Stimulated activated naive CD8-positive, alpha-beta T cell treated with anti-CD3 and anti-CD28 coated beads, Interleukin-15, Interleukin-2, amounts not matched to agents 100 U/mL and 50 U/mL, for 24 hours (primary cell): Measurements from ENCODE around the gene IQGAP2.
"Not testable (repeated sequence)": the region's sequence is repeated elsewhere in the genome, so short reads cannot be mapped to it uniquely, and the experiment has no call there.

Experiments
- ATAC-seq: fragments of 150-1000 bp; cut with Tn5 transposase; one replicate; pipeline ENCODE4 v1.10.0; 2021
- DNase-seq: peaks from one replicate; pipeline ENCODE4 v3.0.0; 2021

The IQGAP2 gene

DNA sequence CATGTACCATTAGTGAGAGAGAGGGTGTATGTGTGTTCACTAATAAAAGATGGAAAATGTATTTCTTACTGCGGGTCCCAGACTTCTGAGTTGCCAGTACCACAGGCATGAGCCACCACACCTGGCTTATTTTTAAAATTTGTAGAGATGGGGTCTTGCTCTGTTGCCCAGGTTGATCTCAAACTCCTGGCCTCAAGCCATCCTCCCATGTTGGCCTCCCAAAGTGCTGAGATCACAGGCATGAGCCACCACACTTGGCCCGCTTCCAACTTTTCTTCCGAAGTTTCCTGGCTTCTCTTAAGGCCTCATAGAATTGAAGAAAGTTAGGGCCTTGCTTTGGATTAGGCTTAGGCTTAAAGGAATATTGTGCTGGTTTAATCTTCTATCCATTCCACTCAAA, 260.5 kb downstream of the IQGAP2 start:
- DNase-seq = no peak
- ATAC-seq = no peak

DNA sequence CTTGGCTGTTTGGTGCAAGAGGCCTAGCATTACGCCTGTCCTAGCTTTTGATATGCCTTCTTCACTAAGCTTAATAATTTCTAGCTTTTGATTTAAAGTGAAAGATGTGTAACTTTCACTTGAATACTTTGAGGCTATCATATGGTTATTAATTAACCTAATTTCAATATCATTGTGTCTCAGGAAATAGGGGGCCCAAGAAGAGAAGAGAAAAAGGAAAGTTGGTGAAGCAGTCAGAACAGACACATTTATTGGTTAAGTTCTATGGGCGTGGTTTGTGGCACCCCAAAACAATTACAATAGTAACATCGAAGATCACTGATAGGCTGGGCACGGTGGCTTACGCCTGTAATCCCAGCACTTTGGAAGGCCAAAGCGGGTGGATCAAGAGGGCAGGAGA, 261.0 kb downstream of the IQGAP2 start:
- DNase-seq (no peak), ATAC-seq (no peak)

DNA sequence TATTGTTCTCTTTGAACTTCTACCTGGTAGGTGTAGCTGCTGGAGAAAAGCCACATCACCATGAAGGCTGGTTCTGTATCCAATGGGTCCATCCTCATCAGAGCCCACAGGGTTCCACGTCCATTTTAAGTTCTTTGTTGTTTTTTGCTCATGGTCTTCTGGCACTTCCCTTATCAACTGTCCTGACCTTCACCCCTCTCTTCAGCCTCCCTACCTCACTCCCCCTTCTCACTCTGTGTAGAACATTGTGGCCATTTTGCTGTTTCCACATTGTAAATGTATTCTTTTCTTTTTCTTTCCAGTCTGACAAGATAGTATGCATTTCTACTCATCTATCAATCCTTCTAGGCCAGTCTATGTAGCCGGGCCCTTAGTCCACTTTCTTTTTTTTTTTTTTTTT, 264.4 kb downstream of the IQGAP2 start:
- no peak for ATAC-seq
- no peak for DNase-seq

DNA sequence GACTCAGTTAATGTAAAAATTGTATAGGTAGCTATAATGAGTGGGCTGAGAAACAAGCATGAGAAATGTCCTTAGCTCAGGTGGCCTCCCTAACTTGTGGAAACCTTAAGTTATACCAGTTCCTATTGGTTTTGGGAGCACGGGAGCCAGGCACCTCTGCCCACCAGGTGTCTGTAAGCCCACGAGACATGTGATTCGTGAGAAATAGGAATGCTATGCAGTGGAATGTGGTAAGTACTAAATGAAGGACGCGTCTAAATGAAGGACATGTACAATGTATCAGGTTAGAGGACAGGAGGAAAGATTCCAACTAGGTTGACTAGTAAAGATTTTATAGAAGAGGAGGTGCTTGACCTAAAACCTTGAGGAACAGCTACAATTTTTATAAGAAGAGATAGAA, 266.2 kb downstream of the IQGAP2 start:
- ATAC-seq (no peak), DNase-seq (no peak)

DNA sequence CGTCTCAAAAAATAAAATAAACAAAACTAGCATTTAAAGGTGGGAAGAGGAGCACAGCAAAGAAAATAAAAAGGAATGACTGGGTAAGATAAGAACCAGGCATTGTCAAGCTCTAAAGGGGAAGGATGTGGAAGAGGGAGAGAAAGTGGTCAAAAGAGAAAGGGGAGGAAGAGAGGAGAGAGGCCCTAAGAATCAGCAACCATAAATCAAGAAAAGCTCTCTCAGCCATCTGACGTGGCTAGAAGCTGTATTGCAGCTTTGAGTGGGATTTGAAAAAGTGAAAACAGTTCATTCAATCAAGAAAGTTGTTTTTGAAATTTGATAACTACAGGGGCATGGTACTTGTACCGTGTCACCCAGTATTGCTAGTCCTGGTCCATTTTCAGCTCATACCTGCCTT, 267.4 kb downstream of the IQGAP2 start:
- DNase-seq (no peak), ATAC-seq (no peak)

DNA sequence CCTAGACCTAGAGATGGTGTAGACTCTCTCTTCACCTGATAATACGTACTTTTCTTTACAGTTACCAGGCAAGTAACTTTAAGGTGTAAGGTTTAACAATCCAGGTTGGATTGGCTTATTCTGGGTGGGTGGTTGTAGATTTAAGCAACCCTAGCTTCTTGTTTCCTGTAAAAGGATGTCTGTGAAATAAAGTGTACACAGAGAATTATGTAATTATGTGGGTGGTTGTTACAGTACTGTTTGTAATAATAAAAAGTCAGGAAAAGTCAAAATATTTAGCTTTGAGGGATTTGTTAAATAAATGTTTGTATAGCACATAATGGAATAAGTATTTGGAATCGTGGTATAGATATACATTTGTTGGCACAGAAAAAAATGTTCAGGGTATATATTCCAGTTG, 269.2 kb downstream of the IQGAP2 start:
- DNase-seq = no peak
- no peak for ATAC-seq

DNA sequence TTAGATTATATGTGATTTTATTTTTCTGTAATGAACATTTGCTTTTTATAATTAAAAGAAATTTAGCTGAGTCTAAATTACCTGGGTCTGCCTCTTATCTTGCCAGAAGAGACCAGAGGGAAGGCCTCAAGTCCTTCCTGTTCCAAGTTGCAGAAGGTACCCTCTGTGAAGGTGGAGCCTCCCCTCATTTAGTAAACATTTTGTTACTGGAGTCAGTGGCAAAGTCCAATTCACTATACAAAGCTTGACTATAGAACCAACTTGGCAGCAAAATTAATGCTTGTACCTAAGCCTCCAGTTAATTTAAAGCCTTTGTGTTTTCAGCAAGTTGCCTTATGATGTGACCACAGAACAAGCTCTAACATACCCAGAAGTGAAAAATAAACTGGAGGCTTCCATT, 270.0 kb downstream of the IQGAP2 start:
- no peak for DNase-seq
- no peak for ATAC-seq

DNA sequence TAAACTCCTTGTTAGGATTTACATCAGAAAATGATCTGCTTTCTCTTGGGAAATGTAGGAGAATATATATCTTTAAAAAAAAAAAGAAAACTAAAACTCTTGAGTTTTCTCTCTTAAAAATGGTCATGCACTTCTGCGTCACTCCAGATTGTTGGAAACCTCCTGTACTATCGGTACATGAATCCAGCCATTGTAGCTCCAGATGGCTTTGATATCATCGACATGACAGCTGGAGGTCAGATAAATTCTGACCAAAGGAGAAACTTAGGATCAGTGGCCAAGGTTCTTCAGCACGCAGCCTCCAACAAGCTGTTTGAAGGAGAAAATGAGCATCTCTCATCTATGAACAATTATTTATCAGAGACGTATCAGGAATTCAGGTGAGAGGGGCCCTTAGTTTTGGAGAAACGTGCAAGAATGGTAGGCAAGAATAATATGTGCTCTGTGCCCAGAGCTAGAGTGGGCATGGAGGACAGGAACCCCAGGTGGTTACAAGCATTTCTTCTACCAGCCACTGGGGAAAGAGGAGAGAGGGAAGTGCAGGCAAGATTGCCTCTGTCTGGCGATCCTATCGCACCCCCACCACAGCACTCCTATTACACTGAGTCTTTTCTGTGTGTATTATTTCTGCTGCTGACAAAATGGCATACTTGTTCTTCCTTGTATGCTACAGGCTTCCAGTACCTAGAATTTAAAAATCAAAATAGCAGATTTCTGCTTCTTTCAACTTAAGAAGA, 271.4 kb downstream of the IQGAP2 start:
- DNase-seq (no peak), ATAC-seq (no peak)

DNA sequence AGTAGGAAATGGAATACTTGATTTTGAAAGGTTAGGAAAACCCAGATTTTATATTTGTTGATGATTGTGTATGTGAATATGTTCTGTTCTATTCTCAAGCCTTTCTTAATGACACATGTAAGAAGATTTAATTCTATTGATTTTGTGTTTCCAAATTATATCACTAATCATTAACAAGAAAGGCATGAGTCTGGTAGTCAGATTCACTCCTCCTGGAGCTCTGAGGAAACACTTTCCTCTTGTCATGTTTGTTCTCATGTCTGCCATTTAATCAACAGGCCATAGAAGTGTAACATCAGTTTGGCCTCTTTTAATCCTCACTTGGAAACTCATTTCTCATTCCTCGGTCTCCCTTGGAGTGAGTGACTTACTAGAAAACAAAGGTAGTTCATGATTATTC, 272.3 kb downstream of the IQGAP2 start:
- DNase-seq (no peak), ATAC-seq (no peak)

DNA sequence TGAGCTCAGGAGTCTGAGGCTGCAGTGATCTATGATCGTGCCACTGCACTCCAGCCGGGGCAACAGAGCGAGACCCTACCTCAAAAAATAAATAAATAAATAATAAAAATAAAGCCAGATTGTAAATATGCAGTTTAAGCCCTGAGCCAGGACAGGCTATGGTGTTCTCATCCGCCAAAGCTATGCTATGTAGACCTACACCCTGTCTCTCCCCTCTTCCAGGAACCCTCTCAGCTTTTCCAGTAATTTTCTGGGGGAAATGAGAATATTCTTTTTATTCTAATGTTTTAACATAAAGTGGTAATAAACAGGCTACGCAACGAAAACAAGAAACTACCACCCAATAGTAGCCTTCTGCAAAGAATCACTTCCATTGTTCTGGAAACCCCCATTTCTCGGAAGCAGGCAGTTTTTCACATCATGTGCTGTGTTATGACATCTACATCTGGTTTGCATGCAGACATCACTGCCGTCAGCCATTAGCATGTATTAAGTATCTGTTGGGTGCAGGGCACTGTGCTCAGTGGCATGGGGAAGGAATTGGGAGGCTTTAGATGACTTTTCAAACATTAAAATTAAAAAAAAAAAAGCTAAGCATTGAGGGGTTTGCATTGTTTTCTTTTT, 274.9 kb downstream of the IQGAP2 start:
- DNase-seq (no peak), ATAC-seq (no peak)

DNA sequence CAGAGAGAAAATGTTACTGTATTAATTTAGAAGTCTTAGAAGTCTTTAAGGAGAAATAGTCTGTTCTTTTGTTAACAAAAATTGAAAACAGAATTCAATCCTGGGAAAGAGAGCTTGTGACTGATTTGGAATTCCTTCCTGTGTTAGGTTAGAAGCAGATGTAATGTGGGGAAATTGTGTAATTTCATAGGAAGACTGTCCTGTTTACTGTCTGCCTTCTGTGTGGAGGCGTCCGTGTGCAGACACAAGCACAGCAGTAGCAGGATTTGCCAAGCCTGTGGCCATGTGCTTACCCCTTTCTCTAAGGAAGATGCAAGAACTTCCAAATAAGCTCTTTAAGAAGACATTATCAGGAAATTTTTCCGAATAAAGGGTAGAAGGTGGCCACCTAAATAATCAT, 276.1 kb downstream of the IQGAP2 start:
- no peak for ATAC-seq
- DNase-seq = no peak

DNA sequence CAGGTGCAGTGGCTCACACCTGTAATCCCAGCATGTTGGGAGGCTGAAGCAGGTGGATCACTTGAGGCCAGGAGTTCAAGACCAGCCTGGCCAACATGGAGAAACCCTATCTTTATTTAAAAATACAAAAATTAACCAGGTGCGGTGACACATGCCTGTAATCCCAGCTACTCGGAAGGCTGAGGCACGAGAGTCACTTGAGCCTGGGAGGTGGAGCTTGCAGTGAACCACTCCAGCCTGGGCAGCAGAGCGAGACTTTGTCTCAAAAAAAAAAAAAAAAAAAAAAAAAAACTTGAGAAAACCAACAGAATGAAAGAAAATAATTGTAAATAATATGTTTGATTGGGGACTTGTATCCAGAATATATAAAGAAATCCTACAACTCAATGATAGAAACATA, 277.7 kb downstream of the IQGAP2 start:
- not testable (repeated sequence) for ATAC-seq, DNase-seq

DNA sequence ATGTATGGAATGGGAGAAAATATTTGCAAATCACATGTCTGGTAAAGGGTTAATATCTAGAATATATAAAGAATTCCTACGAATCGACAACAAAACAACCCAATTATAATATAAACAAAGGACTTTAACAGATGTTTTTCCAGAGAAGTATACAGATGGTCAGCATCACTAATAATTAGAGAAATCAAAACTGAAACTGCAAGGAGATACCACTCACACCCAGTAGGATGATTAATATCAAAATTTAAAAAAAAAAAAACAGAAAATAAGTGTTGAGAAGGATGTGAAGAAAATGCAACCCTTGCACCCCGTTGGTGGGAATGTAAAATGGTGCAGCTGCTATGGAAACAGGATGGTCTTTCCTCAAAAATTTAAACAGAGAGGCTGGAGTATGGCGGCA, 278.2 kb downstream of the IQGAP2 start:
- ATAC-seq = no peak

DNA sequence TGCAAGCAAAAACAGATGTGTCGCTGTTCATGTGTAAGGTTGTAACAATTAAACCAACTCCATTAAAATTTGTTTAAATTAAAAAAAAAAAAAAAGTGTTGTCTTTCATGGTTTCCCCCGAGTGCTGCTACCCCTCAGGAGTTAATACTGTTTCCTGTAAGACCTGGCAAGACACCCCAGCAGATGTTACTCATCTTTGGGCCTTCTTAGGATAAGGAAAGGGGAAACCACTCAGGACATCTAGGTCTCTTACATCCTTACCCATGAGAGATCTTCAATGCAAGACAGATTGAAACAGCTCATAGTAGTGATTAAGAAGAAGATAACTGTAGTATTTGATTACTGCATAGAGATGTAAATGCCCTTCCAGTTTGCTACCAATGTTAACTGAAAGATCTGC, 279.3 kb downstream of the IQGAP2 start:
- no peak for DNase-seq
- ATAC-seq = no peak

More for the DNA sequence above, 278.2 kb downstream of the IQGAP2 start:
- no peak for DNase-seq

DNA sequence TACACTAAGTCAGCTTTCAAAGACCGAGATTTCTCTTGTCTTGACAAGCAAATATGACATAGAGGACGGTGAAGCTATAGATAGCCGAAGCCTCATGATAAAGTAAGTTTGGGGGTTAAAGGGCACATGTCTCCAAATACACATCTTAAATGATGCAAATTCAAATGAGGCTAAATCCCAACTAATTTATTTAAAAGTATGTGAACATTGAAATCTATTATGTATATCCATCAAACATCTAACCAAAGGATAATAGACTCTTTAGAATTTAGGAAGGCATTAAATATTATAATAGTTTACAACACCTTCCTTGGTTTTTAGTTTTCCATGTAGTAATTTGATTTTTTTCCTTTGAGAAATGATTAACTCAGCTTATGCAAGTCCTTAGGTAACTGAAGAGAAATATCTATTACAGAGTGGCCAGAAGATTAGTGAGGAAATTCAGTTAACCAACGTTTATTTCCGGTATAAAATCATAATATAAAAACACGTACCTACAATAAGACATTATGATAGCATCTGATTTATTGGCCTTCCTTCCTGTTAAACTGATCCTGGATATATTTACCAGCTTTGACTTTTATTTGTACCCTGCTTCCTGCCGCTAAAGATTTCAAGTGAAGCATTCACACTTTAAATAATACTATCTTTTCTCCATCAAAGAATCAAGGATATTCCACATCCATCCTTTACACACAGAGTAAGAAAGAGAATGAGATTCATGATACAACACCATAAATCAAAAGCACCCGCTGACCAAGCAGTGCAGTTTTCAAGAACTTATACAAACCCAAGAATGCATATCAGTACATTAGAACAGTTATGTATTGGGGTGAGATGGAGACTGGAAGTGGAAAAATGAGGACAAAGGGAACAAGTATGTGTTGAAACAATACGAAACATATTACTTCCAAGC, 281.0 kb downstream of the IQGAP2 start:
- DNase-seq (no peak), ATAC-seq (no peak)

DNA sequence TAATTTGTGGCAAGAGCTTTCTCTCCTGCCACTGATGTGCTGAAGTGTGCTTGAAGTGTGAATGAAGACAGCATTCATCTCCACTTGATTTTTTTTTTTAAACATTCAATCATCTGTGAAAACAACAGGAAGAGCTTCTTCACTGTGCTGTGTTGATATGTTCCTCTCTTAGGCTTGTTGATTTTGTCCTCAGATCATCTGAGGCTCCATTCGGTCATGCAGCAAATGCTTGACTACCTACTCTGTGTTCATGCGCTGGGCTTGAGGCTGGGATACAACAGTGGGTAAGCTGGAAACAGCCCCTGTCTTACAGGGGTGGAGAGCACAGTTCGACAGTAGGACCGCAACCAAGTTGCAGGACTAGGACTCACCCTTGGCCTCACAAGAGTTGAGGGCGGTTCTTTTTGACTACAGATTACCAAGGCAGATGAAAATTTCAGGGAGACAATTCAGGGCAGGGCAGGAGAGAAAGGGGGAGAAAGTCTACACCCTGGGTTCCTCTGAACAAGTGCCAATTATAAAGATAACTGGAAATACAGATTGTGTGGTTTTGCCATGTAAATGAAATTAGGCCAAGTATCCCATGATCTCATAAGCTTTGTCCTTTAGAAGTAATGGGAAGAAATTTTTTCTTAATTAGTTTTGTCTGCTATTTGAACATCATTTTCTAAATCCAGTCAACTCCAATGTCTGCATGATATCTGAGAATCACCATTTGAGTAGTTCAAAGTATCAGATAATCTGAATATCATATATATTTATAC, 281.9 kb downstream of the IQGAP2 start:
- no peak for DNase-seq
- no peak for ATAC-seq

DNA sequence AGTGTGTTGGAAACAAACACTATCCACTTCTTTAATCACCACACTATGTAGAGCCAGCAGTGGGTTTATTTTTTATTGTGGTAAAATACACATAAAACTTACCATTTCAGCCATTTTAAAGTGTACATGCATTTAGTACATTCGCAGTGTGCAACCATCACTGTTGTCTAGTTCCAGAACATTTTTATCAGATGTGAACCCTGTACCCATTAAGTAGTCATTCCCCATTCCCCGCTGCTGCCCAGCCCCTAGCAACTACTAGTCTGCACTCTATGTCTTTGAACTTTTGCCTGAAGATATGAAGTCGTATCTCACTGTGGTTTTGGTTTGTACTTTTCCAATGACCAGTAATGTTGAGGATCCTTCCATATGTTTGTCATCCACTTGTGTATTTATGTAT, 282.6 kb downstream of the IQGAP2 start:
- no peak for ATAC-seq
- DNase-seq = no peak

DNA sequence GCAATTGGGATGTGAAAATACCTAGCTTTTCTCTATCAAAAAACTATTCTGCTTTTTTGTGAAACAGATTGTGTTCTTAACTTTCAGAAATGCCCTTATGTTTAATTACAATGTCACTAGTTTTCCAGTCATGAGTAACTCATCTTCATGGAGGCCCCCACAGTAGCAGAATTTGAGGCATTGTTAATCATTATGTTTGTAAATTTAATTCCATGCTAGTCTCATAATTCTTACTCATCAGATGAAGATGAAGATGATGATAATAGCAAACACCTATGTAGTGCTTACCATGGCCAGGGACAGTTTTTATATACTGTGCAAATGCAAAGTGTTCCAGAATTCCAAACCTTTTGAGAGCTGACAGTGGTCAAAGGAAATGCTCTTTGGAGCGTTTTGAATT, 285.1 kb downstream of the IQGAP2 start:
- DNase-seq = no peak
- no peak for ATAC-seq

DNA sequence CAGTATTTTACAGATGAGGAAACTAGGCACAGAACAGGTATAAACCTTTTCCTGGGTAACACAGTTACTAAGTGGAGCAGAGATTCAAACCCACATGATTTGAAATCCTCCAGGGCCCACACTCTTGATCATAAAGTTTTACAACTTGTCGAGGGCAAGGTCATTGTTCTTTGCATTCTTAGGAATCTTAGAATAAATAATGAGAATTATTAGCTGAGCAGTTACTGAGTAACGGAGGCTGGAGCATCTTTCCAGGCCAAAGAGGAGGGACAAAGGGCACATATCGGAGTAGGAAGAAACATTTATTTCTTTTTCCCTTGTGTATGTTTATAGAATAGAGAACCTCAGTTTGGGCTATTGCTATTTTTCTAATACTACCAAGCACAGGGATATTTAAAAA, 285.8 kb downstream of the IQGAP2 start:
- DNase-seq (no peak), ATAC-seq (no peak)

DNA sequence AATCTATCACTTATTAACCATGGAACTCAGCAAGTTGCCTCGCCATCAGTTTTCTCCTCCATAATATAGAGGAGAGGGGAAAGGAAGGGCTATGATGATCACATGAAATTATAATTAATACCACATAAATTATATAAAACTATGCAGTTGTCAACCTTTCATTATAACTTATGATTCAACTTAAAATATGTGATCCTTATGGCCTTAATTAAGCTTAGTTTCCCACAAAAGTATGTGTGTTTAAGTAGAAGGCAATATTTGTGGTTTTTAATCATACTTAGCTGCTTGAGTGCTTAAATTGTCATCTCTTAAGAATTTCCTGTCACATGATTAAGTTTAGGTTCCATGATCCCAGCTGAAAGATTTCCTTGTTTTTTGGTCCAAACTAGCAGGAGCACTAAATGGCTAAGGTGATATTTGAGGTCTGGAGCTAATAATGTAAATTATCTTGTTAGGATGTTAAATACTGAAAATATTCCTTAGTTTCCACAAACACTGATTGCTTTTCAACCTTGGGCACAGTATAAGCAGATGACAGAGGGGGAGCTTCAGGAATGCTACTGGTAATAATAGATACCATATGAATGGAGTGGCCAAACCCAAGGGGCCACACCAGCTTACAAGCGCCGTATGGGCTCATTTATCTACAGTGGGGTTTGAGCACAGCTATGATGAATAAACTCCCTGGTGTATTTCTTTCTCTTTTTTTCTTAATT, 286.4 kb downstream of the IQGAP2 start:
- no peak for DNase-seq
- no peak for ATAC-seq

DNA sequence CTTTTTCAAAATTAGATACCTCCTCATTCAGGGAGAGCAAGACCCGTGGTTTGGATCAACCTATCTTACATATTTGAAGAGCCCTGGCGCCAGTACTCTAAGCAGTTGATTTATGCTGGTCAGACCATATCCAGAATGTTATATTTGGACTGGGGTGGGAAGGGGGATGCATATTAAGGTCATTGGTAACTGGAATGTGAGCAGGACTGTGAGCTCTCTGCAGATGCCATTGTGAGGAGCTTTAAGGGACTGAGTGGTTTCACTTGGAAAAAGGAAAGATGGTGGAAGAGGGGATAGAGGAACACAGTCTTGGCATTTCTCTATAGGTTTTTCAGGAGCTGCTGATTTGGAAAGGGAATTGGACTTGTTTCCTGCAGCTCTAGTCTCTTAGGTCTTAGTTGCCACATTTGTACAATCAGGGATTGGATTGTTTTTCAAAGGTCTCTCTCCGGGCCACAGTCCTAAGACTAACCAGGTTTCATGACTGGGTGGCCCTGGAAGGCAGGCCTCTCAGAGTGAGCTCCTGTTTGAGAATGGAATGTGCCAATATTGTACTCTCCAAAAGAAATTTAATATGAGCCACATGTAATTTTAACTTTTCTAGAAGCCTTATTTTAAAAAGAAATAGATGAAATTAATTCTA, 287.1 kb downstream of the IQGAP2 start:
- DNase-seq = no peak
- ATAC-seq = no peak
